GM12878 (cell line): ENCODE measurements around the gene GDAP2. TPM values are rescaled to one million over a fixed set of nuclear protein-coding genes. Genes with fewer than 3 reads are reported as not detected.

ENCODE experiments used
- ATAC-seq: fragments of 200-7000 bp; cut with Tn5 transposase; 3 replicates; pipeline ENCODE4 v1.9.1; 2020; ENCODE audit warnings: mild to moderate bottlenecking, moderate library complexity
- BruUV-seq: library from RNA; stranded (reverse); fragments of 400-500 nt; replicated peaks from 2 replicates; lab custom pipeline; 2021; lab: Mats Ljungman, UMichigan
- CTCF ChIA-PET: fragments of 300-600 bp; sonication (Branson Sonifier 250); formaldehyde crosslinking; extraction: SDS; loops from one replicate; lab custom pipeline; 2021; ENCODE audit warnings: inconsistent platforms; lab: Yijun Ruan, JAX
- POLR2A ChIA-PET: fragments of 350-600 bp; formaldehyde crosslinking; extraction: SDS; loops from one replicate; lab custom pipeline; 2021; ENCODE audit warnings: inconsistent platforms; lab: Charles Lee
- RAD21 ChIA-PET: fragments of 300-600 bp; sonication (Branson Sonifier 250); formaldehyde crosslinking; loops from one replicate; lab custom pipeline; 2023; ENCODE audit warnings: antibody characterized with exemption; ENCODE audit not compliant: unreplicated experiment; lab: Charles Lee
- SMC1A ChIA-PET: fragments of 300-600 bp; sonication (Branson Sonifier 250); formaldehyde crosslinking; loops from one replicate; lab custom pipeline; 2023; ENCODE audit not compliant: unreplicated experiment, uncharacterized antibody; lab: Charles Lee
- DNase-seq: peaks from one replicate; pipeline ENCODE4 v3.0.0-alpha.2; 2011; ENCODE audit warnings: low read depth, low spot score
- FAIRE-seq: peaks from 3 replicates; lab custom pipeline; 2011; peaks lifted over from hg19 to GRCh38; lab: Jason Lieb, UNC
- H2AFZ ChIP-seq: 2 replicates; pipeline ENCODE4 v1.6.0; 2011; ENCODE audit warnings: low read depth, low read length, control low read depth; ENCODE audit not compliant: control insufficient read depth
- H3K27ac ChIP-seq: 2 replicates; pipeline ENCODE4 v1.5.1; 2011; ENCODE audit warnings: control low read depth; ENCODE audit not compliant: control insufficient read depth, insufficient read depth
- H3K27me3 ChIP-seq, 2 experiments: replicated peaks in 1 of 2; 2 replicates each; pipeline versions ENCODE4 v1.6.0 to v1.6.1; 2011; ENCODE audit warnings: low read length in 1 of 2; ENCODE audit not compliant: control insufficient read depth in 2 of 2, insufficient read depth in 2 of 2
- H3K36me3 ChIP-seq, 2 experiments: 2 replicates each; pipeline ENCODE4 v1.5.1; 2011; ENCODE audit warnings: low read length in 1 of 2; ENCODE audit not compliant: control insufficient read depth in 2 of 2, insufficient read depth in 2 of 2
- H3K4me1 ChIP-seq: 2 replicates; pipeline ENCODE4 v1.6.1; 2011; ENCODE audit warnings: mild to moderate bottlenecking, low read length, moderate library complexity, mixed read lengths; ENCODE audit not compliant: control insufficient read depth, insufficient read depth
- H3K4me2 ChIP-seq: 2 replicates; pipeline ENCODE4 v1.6.0; 2011; ENCODE audit warnings: control low read depth; ENCODE audit not compliant: control insufficient read depth, insufficient read depth
- H3K4me3 ChIP-seq: fragments of 200-600 bp; sonication (generic); 2 replicates; pipeline ENCODE4 v1.5.1; 2016
- H3K79me2 ChIP-seq: 2 replicates; pipeline ENCODE4 v1.6.0; 2011; ENCODE audit warnings: low read length; ENCODE audit not compliant: control insufficient read depth, insufficient read depth
- H3K9ac ChIP-seq: 2 replicates; pipeline ENCODE4 v1.8.0; 2011; ENCODE audit warnings: low read length, control low read depth, mixed read lengths; ENCODE audit not compliant: control insufficient read depth, insufficient read depth
- H3K9me3 ChIP-seq: replicated peaks from 3 replicates; pipeline ENCODE4 v1.5.1; 2011; ENCODE audit warnings: mild to moderate bottlenecking, low read length; ENCODE audit not compliant: control insufficient read depth, insufficient read depth
- H4K20me1 ChIP-seq: 2 replicates; pipeline ENCODE4 v1.6.0; 2011; ENCODE audit not compliant: control insufficient read depth, insufficient read depth
- CBX5 ChIP-seq: sonication (generic); IDR thresholded peaks from 2 replicates; pipeline ENCODE4 v1.6.1; 2016; ENCODE audit warnings: low read depth, moderate library complexity, mild to moderate bottlenecking, inconsistent platforms
- EGR1 ChIP-seq, 2 experiments: IDR thresholded peaks; 1 replicate in 1 of 2; 2 replicates in 1 of 2; pipeline ENCODE4 v1.6.1; 2011 to 2012; ENCODE audit warnings: low read depth in 2 of 2, low read length in 2 of 2, borderline replicate concordance in 1 of 2, mild to moderate bottlenecking in 1 of 2, moderate library complexity in 1 of 2
- EZH2 ChIP-seq: IDR thresholded peaks from 2 replicates; pipeline ENCODE4 v1.6.1; 2012; ENCODE audit warnings: low read depth, mild to moderate bottlenecking, control low read depth, inconsistent platforms, low read length, borderline replicate concordance; ENCODE audit not compliant: control insufficient read depth
- GABPA ChIP-seq: IDR thresholded peaks from 2 replicates; pipeline ENCODE4 v1.6.1; 2014; ENCODE audit warnings: antibody characterized with exemption, low read depth, mild to moderate bottlenecking, inconsistent platforms
- HDAC6 ChIP-seq: fragments of 200-600 bp; sonication (generic); IDR thresholded peaks from one replicate; pipeline ENCODE4 v1.8.0; 2017; ENCODE audit warnings: antibody characterized with exemption; ENCODE audit not compliant: unreplicated experiment
- NR2C2 ChIP-seq: IDR thresholded peaks from 2 replicates; pipeline ENCODE4 v1.6.1; 2011; ENCODE audit warnings: borderline replicate concordance, low read depth; ENCODE audit not compliant: control insufficient read depth, insufficient read length
- TCF12 ChIP-seq: IDR thresholded peaks from 2 replicates; pipeline ENCODE4 v1.6.1; 2011; ENCODE audit warnings: low read depth, mild to moderate bottlenecking, low read length
- WGBS: methylation state at CpG from one replicate; pipeline ENCODE4 v1.1.6; 2016; ENCODE audit warnings: low lambda C conversion rate; ENCODE audit not compliant: insufficient replicate concordance, insufficient coverage; ENCODE audit errors: missing lambda C conversion rate; 5-methylcytosine and 5-hydroxymethylcytosine counted together
- in situ Hi-C: fragments of 300-500 bp; cut with MboI; formaldehyde crosslinking; loops from 9 replicates; pipeline ENCODE4 v1.14.3; 2018; ENCODE audit warnings: mixed read lengths
- intact Hi-C: fragments of 100-400 bp; cut with micrococcal nuclease; formaldehyde crosslinking; loops from one replicate; pipeline ENCODE4 v1.14.2; 2022; ENCODE audit not compliant: unreplicated experiment
- polyA plus RNA-seq, 11 experiments: library from polyadenylated mRNA; depleted of rRNA in 4 of 11; unstranded in 6 of 11; stranded (reverse) in 5 of 11; fragments of >200 nt; fragmentation: Nextera tagmentation in 4 of 11; fragmentation: Illumina TruSeq in 1 of 11; extraction: Ambion mirVana in 4 of 11; extraction: Trizol in 1 of 11; gene quantifications; 1 replicate in 1 of 11; 2 replicates in 10 of 11; pipeline versions ENCODE4 v1.2.1 to v1.2.3, GENCODE V29; 2011 to 2016; ENCODE audit warnings: inconsistent platforms in 2 of 11, missing spikeins in 2 of 11, low read depth in 1 of 11
- total RNA-seq, 4 experiments: library from RNA; depleted of rRNA in 3 of 4; stranded (reverse); fragments of >200 nt in 3 of 4; fragmentation: Illumina TruSeq in 1 of 4; extraction: Trizol in 1 of 4; gene quantifications; 2 replicates each; pipeline versions ENCODE4 v1.2.1 to v1.2.3, GENCODE V29; 2013 to 2021
- TF ChIP-seq, protein P1 (sequence below): fragments of 150-350 bp; IDR thresholded peaks from 2 replicates; pipeline ENCODE4 v1.6.1; 2016; ENCODE audit warnings: low read depth, low read length
- TF ChIP-seq, protein P2 (sequence below): fragments of 150-350 bp; IDR thresholded peaks from 2 replicates; pipeline ENCODE4 v1.6.1; 2014; ENCODE audit warnings: mild to moderate bottlenecking, low read depth, low read length

The GDAP2 gene
- total and polyA plus RNA-seq, 10 of the 15 experiments (the other 5 are each of a cell fraction or from before 2014, with no cell fraction given) = 2.6 to 19.2 (median 11.4) TPM

DNA sequence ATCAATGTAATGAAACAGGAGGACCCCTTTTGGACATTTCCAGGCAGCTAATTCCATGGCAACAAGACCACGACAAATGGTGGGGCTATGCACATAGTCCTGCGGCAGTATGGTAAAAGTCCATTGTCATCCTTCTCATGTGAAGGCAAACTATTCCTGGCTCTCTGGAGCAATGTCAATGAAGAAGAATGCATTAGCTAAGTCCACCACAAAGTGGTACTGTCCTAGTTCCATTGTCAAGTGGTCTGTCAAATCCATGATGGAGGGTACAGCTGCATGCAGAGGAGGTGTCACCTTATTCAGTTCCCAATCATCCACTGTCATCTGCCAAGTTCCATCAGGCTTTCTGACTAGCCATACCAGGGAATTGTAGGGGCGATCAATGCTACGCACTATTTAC, 110.1 kb downstream of the GDAP2 start (continued):
- TF ChIP-seq, protein P1, sequence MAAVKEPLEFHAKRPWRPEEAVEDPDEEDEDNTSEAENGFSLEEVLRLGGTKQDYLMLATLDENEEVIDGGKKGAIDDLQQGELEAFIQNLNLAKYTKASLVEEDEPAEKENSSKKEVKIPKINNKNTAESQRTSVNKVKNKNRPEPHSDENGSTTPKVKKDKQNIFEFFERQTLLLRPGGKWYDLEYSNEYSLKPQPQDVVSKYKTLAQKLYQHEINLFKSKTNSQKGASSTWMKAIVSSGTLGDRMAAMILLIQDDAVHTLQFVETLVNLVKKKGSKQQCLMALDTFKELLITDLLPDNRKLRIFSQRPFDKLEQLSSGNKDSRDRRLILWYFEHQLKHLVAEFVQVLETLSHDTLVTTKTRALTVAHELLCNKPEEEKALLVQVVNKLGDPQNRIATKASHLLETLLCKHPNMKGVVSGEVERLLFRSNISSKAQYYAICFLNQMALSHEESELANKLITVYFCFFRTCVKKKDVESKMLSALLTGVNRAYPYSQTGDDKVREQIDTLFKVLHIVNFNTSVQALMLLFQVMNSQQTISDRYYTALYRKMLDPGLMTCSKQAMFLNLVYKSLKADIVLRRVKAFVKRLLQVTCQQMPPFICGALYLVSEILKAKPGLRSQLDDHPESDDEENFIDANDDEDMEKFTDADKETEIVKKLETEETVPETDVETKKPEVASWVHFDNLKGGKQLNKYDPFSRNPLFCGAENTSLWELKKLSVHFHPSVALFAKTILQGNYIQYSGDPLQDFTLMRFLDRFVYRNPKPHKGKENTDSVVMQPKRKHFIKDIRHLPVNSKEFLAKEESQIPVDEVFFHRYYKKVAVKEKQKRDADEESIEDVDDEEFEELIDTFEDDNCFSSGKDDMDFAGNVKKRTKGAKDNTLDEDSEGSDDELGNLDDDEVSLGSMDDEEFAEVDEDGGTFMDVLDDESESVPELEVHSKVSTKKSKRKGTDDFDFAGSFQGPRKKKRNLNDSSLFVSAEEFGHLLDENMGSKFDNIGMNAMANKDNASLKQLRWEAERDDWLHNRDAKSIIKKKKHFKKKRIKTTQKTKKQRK = no peak
- no peak for TF ChIP-seq EZH2

- intact Hi-C loops = loop anchor here (5.0 kb wide), 1 partner anchor 79 kb away; no protein-coding TSS in a partner anchor
- Histone ChIP-seq H3K9me3 (no peaks in the 10 kb centered on the region; the same call in 2 of the 3 replicates), H3K4me1 (no peaks in the 10 kb centered on the region), H3K4me2 (no peak overlapping the region), H3K4me3 (no peak overlapping the region), H3K27me3 (no peaks in the 10 kb centered on the region), H4K20me1 (no peaks in the 10 kb centered on the region), H3K27ac (no peak overlapping the region), H2AFZ (no peak overlapping the region), H3K36me3 (no peaks in the 10 kb centered on the region), H3K79me2 (no peaks in the 10 kb centered on the region), H3K9ac (no peak overlapping the region)
- RAD21 ChIA-PET = no interaction called here
- TF ChIP-seq HDAC6 (no peak), CBX5 (no peak), NR2C2 (no peak), TCF12 (no peak), EGR1 (IDR thresholded peaks at IDR 0.05; ENCODE audit: borderline replicate concordance in 1 of 2, low read depth in 2 of 2, low read length in 2 of 2) (no peak), GABPA (no peak)
- TF ChIP-seq, protein P2, sequence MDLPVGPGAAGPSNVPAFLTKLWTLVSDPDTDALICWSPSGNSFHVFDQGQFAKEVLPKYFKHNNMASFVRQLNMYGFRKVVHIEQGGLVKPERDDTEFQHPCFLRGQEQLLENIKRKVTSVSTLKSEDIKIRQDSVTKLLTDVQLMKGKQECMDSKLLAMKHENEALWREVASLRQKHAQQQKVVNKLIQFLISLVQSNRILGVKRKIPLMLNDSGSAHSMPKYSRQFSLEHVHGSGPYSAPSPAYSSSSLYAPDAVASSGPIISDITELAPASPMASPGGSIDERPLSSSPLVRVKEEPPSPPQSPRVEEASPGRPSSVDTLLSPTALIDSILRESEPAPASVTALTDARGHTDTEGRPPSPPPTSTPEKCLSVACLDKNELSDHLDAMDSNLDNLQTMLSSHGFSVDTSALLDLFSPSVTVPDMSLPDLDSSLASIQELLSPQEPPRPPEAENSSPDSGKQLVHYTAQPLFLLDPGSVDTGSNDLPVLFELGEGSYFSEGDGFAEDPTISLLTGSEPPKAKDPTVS = no peak
- ATAC-seq (no peak), FAIRE-seq (no peak), DNase-seq (no peak)
- POLR2A ChIA-PET = no interaction called here
- no TSS peak for BruUV-seq
- 66% methylated on average over 8 of the region's 8 CpGs for WGBS
- CTCF ChIA-PET = no interaction called here
- SMC1A ChIA-PET = no interaction called here
- in situ Hi-C loops = no loop called here
These were observed 111.0 kb downstream of the GDAP2 start for GRCh38 chr1:117818456-117818855.
